ENCODE results near the gene SMARCC2. TPM values are rescaled to one million over a fixed set of nuclear protein-coding genes. Genes with fewer than 3 reads are reported as not detected.
A peak's percentile ranks its signal among the peaks of the same experiment; 100 is the strongest.
"Not testable (repeated sequence)": the region's sequence is repeated elsewhere in the genome, so short reads cannot be mapped to it uniquely, and the experiment has no call there.

SMARCC2 gene
- total RNA-seq, 1 experiment from 2014 or later, result 129 TPM

DNA sequence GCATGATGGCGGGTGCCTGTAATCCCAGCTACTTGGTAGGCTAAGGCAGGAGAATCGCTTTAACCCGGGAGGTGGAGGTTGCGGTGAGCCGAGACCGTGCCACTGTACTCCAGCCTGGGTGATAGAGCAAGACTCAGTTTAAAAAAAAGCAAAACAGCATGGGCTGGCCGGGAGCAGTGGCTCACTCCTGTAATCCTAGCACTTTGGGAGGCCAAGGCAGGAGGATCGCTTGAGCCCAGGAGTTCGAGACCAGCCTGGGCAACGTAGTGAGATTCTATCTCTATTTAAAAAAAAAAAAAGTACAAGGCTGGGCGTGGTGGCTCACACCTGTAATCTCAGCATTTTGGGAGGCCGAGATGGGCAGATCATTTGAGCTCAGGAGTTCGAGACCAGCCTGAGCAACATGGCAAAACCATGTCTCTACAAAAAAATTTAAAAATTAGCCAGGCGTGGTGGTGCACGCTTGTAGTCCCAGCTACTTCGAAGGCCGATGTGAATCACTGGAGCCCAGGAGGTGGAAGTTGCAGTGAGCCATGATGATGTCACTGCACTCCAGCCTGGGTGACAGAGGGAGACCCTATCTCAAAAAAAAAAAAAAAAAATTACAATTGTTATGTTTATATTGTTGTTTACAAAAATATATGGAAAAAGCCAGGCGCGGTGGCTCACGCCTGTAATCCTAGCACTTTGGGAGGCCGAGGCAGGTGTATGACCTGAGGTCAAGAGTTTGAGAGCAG, 32.7 kb downstream of the SMARCC2 start:
- intact Hi-C loops (cut with micrococcal nuclease; ENCODE audit: unreplicated experiment), result loop anchor here (5.0 kb wide), 1 partner anchor 39 kb away; the partner anchor contains the start of genes RPL41 and ZC3H10
- H3K4me1 ChIP-seq (ENCODE audit: control insufficient read depth, insufficient read depth, low read length), result peaks cover 39% of the 10 kb centered on the region
- ATAC-seq; CTCF ChIA-PET; H3K27me3 ChIP-seq (ENCODE audit: control insufficient read depth, insufficient read depth, low read length); DNase-seq (ENCODE audit: low read depth, low spot score); POLR2A ChIA-PET; H3K9me3 ChIP-seq (ENCODE audit: control insufficient read depth, insufficient read depth, low read depth, low read length); in situ Hi-C loops (cut with HindIII; ENCODE audit: low pct_unique_long_range_greater_than_20kb, low sequenced_read_pairs); H3K36me3 ChIP-seq (ENCODE audit: control insufficient read depth, insufficient read depth, low read length); BruUV-seq (replicated peaks): not testable (repeated sequence)
- H3K27ac ChIP-seq (ENCODE audit: low read length), result peak overlapping the region; percentile 92
- H3K4me3 ChIP-seq (ENCODE audit: low read depth in 2 of 2, low read length in 2 of 2), result peak overlapping the region; percentile 74 to 78; a peak in 3 of 4 replicates

DNA sequence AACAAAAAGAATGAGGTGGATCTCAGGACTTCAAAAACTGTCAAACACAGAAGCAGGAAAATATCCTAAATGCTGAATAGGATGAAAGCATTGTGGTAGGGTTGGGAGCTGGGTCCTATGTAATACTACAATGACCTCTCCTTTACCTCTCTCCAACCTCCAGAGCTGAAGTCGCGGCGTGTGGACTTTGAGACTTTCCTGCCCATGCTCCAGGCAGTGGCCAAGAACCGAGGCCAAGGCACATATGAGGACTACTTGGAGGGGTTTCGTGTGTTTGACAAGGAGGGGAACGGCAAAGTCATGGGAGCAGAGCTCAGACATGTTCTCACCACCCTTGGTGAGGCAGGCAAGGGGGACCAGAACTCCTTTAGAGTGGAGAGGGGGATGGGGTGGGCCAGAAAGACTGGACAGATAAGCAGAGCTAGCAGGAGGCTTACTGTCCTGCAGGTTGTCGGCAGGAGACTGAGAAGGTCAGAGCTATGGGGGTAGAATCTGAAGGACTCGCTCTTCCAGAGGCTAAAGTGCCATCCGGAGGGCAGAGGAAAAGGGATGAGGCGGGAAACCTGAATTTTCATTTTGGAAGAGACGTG, 33.9 kb downstream of the SMARCC2 start:
- intact Hi-C loops (cut with micrococcal nuclease; ENCODE audit: unreplicated experiment), result loop anchor here (5.0 kb wide), 1 partner anchor 38 kb away; the partner anchor contains the start of genes RPL41 and ZC3H10
- Histone ChIP-seq H3K36me3 (ENCODE audit: control insufficient read depth, insufficient read depth, low read length) (peaks cover 5% of the 10 kb centered on the region; the same call in 1 of the 2 replicates), H3K27me3 (ENCODE audit: control insufficient read depth, insufficient read depth, low read length) (no peaks in the 10 kb centered on the region), H3K4me1 (ENCODE audit: control insufficient read depth, insufficient read depth, low read length) (peaks cover 38% of the 10 kb centered on the region), H3K9me3 (ENCODE audit: control insufficient read depth, insufficient read depth, low read depth, low read length) (no peaks in the 10 kb centered on the region), H3K27ac (ENCODE audit: low read length) (no peak overlapping the region), H3K4me3 (ENCODE audit: low read depth in 2 of 2, low read length in 2 of 2) (no peak overlapping the region)
- BruUV-seq (replicated peaks), result no TSS peak
- in situ Hi-C loops (cut with HindIII; ENCODE audit: low pct_unique_long_range_greater_than_20kb, low sequenced_read_pairs), result no loop called here
- DNase-seq (ENCODE audit: low read depth, low spot score) (no peak), ATAC-seq (no peak)
- ChIA-PET POLR2A (interaction anchor here (0.6 kb wide), 1 partner anchor 36 kb away, joined by 3 read pairs; no protein-coding TSS in a partner anchor), CTCF (interaction anchor here (0.5 kb wide), 1 partner anchor 35 kb away, joined by 4 read pairs; no protein-coding TSS in a partner anchor)
- TF ChIP-seq TCF7L2 (IDR thresholded peaks at IDR 0.05; ENCODE audit: low read depth, low read length), result no peak
- no peak for TF ChIP-seq SIN3A (IDR thresholded peaks at IDR 0.05; ENCODE audit: borderline replicate concordance, insufficient read depth, low read depth, low read length)
- TF ChIP-seq, protein P1, sequence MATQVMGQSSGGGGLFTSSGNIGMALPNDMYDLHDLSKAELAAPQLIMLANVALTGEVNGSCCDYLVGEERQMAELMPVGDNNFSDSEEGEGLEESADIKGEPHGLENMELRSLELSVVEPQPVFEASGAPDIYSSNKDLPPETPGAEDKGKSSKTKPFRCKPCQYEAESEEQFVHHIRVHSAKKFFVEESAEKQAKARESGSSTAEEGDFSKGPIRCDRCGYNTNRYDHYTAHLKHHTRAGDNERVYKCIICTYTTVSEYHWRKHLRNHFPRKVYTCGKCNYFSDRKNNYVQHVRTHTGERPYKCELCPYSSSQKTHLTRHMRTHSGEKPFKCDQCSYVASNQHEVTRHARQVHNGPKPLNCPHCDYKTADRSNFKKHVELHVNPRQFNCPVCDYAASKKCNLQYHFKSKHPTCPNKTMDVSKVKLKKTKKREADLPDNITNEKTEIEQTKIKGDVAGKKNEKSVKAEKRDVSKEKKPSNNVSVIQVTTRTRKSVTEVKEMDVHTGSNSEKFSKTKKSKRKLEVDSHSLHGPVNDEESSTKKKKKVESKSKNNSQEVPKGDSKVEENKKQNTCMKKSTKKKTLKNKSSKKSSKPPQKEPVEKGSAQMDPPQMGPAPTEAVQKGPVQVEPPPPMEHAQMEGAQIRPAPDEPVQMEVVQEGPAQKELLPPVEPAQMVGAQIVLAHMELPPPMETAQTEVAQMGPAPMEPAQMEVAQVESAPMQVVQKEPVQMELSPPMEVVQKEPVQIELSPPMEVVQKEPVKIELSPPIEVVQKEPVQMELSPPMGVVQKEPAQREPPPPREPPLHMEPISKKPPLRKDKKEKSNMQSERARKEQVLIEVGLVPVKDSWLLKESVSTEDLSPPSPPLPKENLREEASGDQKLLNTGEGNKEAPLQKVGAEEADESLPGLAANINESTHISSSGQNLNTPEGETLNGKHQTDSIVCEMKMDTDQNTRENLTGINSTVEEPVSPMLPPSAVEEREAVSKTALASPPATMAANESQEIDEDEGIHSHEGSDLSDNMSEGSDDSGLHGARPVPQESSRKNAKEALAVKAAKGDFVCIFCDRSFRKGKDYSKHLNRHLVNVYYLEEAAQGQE (IDR thresholded peaks at IDR 0.05; ENCODE audit: insufficient read depth in 1 of 2, low read depth in 2 of 2, low read length in 1 of 2), result no peak
- no peak for TF ChIP-seq POLR2AphosphoS5 (IDR thresholded peaks at IDR 0.05; ENCODE audit: low read depth, low read length)
- TF ChIP-seq, protein P2, sequence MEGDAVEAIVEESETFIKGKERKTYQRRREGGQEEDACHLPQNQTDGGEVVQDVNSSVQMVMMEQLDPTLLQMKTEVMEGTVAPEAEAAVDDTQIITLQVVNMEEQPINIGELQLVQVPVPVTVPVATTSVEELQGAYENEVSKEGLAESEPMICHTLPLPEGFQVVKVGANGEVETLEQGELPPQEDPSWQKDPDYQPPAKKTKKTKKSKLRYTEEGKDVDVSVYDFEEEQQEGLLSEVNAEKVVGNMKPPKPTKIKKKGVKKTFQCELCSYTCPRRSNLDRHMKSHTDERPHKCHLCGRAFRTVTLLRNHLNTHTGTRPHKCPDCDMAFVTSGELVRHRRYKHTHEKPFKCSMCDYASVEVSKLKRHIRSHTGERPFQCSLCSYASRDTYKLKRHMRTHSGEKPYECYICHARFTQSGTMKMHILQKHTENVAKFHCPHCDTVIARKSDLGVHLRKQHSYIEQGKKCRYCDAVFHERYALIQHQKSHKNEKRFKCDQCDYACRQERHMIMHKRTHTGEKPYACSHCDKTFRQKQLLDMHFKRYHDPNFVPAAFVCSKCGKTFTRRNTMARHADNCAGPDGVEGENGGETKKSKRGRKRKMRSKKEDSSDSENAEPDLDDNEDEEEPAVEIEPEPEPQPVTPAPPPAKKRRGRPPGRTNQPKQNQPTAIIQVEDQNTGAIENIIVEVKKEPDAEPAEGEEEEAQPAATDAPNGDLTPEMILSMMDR (IDR thresholded peaks at IDR 0.05), result no peak

Data from Panc1 (cell line).